Neural cell (in vitro differentiated cells): ENCODE results near the gene ITGB2. TPM values are rescaled to one million over a fixed set of nuclear protein-coding genes. Genes with fewer than 3 reads are reported as not detected.

Experiments used
- H2AFZ ChIP-seq: fragments of 200-600, 300-800 bp; sonication (generic), shearing (Covaris generic); 2 replicates; pipeline ENCODE4 v1.6.0; 2014; ENCODE audit warnings: low read depth, mild to moderate bottlenecking, antibody characterized with exemption, low read length, moderate library complexity
- H3F3A ChIP-seq: fragments of 200-600 bp; shearing (Covaris generic); 2 replicates; pipeline ENCODE4 v1.6.1; 2016; ENCODE audit warnings: mild to moderate bottlenecking, moderate library complexity, mixed read lengths, antibody characterized with exemption, low read length; ENCODE audit not compliant: insufficient read depth, poor library complexity, severe bottlenecking
- H3K27ac ChIP-seq: fragments of 200-600, 300-800 bp; sonication (generic), shearing (Covaris generic); 2 replicates; pipeline ENCODE4 v1.5.1; 2014; ENCODE audit warnings: mild to moderate bottlenecking, low read length, moderate library complexity
- H3K27me3 ChIP-seq: fragments of 300-800, 200-600 bp; sonication (generic), shearing (Covaris generic); 2 replicates; pipeline ENCODE4 v1.6.0; 2014; ENCODE audit warnings: mild to moderate bottlenecking, low read depth, low read length, moderate library complexity; ENCODE audit not compliant: insufficient read depth
- H3K36me3 ChIP-seq: fragments of 300-800, 200-600 bp; sonication (generic), shearing (Covaris generic); 2 replicates; pipeline ENCODE4 v1.5.1; 2014; ENCODE audit warnings: mild to moderate bottlenecking, antibody characterized with exemption, low read length, moderate library complexity; ENCODE audit not compliant: insufficient read depth
- H3K4me2 ChIP-seq: fragments of 300-800, 200-600 bp; sonication (generic), shearing (Covaris generic); 2 replicates; pipeline ENCODE4 v1.6.0; 2014; ENCODE audit warnings: mild to moderate bottlenecking, low read length
- H3K4me3 ChIP-seq: fragments of 300-800, 200-600 bp; sonication (generic), shearing (Covaris generic); 2 replicates; pipeline ENCODE4 v1.5.1; 2014; ENCODE audit warnings: mild to moderate bottlenecking, low read length, moderate library complexity
- H3K79me2 ChIP-seq: fragments of 200-600 bp; shearing (Covaris generic); replicated peaks from 2 replicates; pipeline ENCODE4 v1.6.0; 2014; ENCODE audit warnings: mild to moderate bottlenecking, low read length, moderate library complexity; ENCODE audit not compliant: insufficient read depth
- H3K9ac ChIP-seq: fragments of 300-800, 200-600 bp; sonication (generic), shearing (Covaris generic); 2 replicates; pipeline ENCODE4 v1.6.1; 2016; ENCODE audit warnings: mild to moderate bottlenecking, low read length, mixed read lengths
- H3K9me2 ChIP-seq: fragments of 200-600 bp; shearing (Covaris generic); 2 replicates; pipeline ENCODE4 v1.6.1; 2016; ENCODE audit warnings: mild to moderate bottlenecking, low read length, mixed read lengths; ENCODE audit not compliant: insufficient read depth
- H3K9me3 ChIP-seq: fragments of 200-600, 300-800 bp; sonication (generic), shearing (Covaris generic); 2 replicates; pipeline ENCODE4 v1.6.1; 2016; ENCODE audit warnings: mild to moderate bottlenecking, mixed run types, low read length, moderate library complexity, mixed read lengths
- H4K20me1 ChIP-seq: fragments of 200-600 bp; shearing (Covaris generic); 2 replicates; pipeline ENCODE4 v1.6.1; 2016; ENCODE audit warnings: mild to moderate bottlenecking, mixed run types; ENCODE audit not compliant: insufficient read depth
- CTCF ChIP-seq: fragments of 450-650 bp; IDR thresholded peaks from 2 replicates; pipeline ENCODE4 v1.5.1; 2014; ENCODE audit warnings: antibody characterized with exemption, mild to moderate bottlenecking, moderate library complexity; ENCODE audit not compliant: poor library complexity, severe bottlenecking
- EP300 ChIP-seq: fragments of 450-650 bp; conservative IDR thresholded peaks from 2 replicates; pipeline ENCODE4 v1.6.1; 2014; ENCODE audit warnings: antibody characterized with exemption, mild to moderate bottlenecking, moderate library complexity; ENCODE audit not compliant: poor library complexity, severe bottlenecking
- EZH2 ChIP-seq: fragments of 200-600, 300-800 bp; shearing (Covaris generic), sonication (generic); IDR thresholded peaks from 2 replicates; pipeline ENCODE4 v1.6.1; 2014; ENCODE audit warnings: antibody characterized with exemption, low read length, borderline replicate concordance, mild to moderate bottlenecking; ENCODE audit not compliant: insufficient read depth, poor library complexity, severe bottlenecking
- MXI1 ChIP-seq: fragments of 450-650 bp; conservative IDR thresholded peaks from 2 replicates; pipeline ENCODE4 v1.6.1; 2014; ENCODE audit warnings: antibody characterized with exemption, mild to moderate bottlenecking; ENCODE audit not compliant: poor library complexity, severe bottlenecking
- POLR2AphosphoS5 ChIP-seq: IDR thresholded peaks from 2 replicates; pipeline ENCODE4 v1.6.1; 2012
- RAD21 ChIP-seq: fragments of 450-650 bp; conservative IDR thresholded peaks from 2 replicates; pipeline ENCODE4 v1.6.1; 2014; ENCODE audit warnings: antibody characterized with exemption, mild to moderate bottlenecking, moderate library complexity
- REST ChIP-seq: IDR thresholded peaks from 2 replicates; pipeline ENCODE4 v1.6.1; 2012; ENCODE audit warnings: borderline replicate concordance
- SMC3 ChIP-seq: fragments of 450-650 bp; conservative IDR thresholded peaks from 2 replicates; pipeline ENCODE4 v1.6.1; 2014; ENCODE audit warnings: antibody characterized with exemption, mild to moderate bottlenecking, moderate library complexity; ENCODE audit not compliant: poor library complexity
- TAF1 ChIP-seq: IDR thresholded peaks from 2 replicates; pipeline ENCODE4 v1.6.1; 2012; ENCODE audit warnings: low read depth
- polyA plus RNA-seq: library from polyadenylated mRNA; depleted of rRNA; stranded (reverse); fragments of >200 nt; gene quantifications from 2 replicates; pipeline ENCODE4 v1.2.3, GENCODE V29; 2014

Gene ITGB2
- polyA plus RNA-seq, 1 donor from 2014 or later, result not detected

GRCh38 chr21:44955798-44956175 lies 35.1 kb upstream of the ITGB2 start:
- Histone ChIP-seq H2AFZ (no peak overlapping the region), H3K27me3 (no peaks in the 10 kb centered on the region), H3K9me3 (no peaks in the 10 kb centered on the region), H3K9ac (no peak overlapping the region), H3K9me2 (no peaks in the 10 kb centered on the region), H4K20me1 (no peaks in the 10 kb centered on the region), H3F3A (no peaks in the 10 kb centered on the region), H3K79me2 (no peaks in the 10 kb centered on the region), H3K4me2 (no peak overlapping the region), H3K27ac (no peak overlapping the region), H3K4me3 (no peak overlapping the region), H3K36me3 (peaks cover 8% of the 10 kb centered on the region)
- TF ChIP-seq RAD21 (no peak), POLR2AphosphoS5 (no peak), CTCF (no peak), SMC3 (no peak), EP300 (no peak), TAF1 (no peak), MXI1 (no peak), REST (no peak), EZH2 (no peak)

GRCh38 chr21:44955141-44955797 lies 34.6 kb upstream of the ITGB2 start:
- Histone ChIP-seq H3K27me3 (no peaks in the 10 kb centered on the region), H3K9me3 (no peaks in the 10 kb centered on the region), H3K9me2 (no peaks in the 10 kb centered on the region), H3K36me3 (peaks cover 3% of the 10 kb centered on the region), H3F3A (no peaks in the 10 kb centered on the region), H3K79me2 (no peaks in the 10 kb centered on the region), H3K4me3 (no peak overlapping the region), H3K27ac (no peak overlapping the region), H4K20me1 (no peaks in the 10 kb centered on the region), H3K9ac (no peak overlapping the region), H3K4me2 (no peak overlapping the region), H2AFZ (no peak overlapping the region)
- no peak for TF ChIP-seq EP300
- TF ChIP-seq RAD21, result no peak
- TF ChIP-seq CTCF, result no peak
- TF ChIP-seq TAF1, result no peak
- no peak for TF ChIP-seq SMC3
- TF ChIP-seq REST, result no peak
- TF ChIP-seq POLR2AphosphoS5, result no peak
- no peak for TF ChIP-seq MXI1
- TF ChIP-seq EZH2, result no peak
